Measurements from ENCODE around the gene MCF2L.

The MCF2L gene

DNA sequence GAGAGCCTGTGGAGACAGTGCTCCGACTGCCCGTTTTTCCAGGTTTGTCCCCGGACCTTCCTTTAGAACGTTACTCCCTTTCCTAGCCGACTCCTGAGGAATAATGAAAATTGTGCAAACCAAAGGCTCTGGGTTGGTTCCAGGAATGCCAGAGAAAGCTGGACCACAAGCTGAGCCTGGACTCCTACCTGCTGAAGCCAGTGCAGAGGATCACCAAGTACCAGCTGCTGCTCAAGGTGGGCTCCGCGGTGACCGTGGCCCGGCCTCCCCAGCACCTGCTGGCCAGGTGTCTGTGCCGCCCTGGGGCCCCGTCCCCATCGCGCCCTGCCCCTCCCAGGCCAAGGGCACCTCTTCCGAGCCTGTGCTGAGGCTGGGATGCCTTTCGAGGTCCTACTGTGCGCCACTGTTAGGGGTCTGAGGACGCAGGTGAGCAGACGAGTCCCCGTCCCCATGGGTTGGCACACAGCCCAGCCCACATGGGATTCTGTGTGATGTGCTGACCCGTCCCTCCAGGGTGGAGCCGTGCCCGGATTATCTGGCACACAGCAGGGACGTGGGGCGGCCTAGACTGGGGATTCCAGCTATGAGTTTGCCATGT lies 116.0 kb downstream of the MCF2L start:
- no peak for DNase-seq (ENCODE audit: low read depth)

DNA sequence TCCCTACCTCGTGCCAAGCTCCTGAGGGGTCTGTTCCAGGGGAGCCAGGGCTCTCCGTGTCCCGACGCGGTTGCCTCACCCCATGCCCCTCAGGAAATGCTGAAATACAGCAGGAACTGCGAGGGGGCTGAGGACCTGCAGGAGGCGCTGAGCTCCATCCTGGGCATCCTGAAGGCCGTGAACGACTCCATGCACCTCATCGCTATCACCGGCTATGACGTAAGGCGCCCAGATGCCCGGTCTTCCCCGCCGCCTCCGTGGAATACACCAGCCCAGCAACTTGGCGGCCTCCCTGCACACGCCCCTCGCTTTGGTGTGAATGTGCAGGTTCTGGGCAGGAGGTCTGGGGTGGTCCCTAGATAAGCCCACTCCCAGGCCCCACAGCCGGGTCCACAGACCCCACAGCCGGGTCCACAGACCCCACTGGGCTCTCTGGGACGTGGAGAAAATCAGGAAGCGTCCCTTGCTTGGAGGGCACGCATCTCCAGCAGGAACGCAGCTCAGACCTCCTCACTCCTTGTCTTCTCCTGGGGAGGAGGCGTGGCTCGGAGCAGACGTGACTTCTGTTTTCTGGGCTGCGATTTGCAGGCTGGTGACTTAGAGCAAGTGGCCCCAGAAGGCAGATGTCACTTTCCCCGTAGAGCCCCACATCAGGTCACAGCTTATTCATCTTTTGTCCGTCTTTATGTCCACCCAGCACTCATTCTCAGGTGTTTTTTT lies 117.2 kb downstream of the MCF2L start:
- no peak for DNase-seq (ENCODE audit: low read depth)

DNA sequence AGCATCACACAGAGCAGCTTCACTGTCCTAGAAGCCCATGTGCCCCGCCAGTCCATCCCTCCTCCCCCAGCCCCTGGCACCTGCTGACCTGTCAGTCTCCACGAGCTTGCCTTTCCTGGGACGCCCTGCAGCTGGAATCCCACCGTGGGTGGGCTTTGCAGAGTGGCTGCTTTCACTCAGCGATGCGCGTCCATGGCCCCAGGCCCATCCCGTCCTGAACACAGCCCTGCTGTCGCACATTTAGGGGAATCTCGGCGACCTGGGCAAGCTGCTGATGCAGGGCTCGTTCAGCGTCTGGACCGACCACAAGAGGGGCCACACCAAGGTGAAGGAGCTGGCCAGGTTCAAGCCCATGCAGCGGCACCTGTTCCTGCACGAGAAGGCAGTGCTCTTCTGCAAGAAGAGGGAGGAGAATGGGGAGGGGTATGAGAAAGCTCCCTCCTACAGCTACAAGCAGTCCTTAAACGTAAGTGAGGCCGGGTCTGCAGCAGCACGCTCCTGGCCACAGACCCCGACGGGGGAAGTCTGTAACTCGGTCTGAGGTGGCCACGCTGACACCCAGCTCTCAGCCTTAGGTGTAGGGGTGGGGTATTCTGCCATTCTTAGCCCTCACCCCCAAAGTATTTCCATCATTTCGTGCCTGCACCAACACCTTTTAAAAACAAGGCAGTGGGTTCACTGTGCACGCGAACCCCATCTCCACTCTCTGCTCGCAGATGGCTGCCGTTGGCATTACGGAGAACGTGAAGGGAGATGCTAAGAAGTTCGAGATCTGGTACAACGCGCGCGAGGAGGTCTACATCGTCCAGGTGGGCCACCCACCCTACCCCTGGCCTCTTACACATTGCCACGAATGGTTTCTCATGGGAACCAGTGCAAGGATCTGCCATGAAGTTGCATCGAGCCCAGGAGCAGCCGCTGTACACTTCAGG lies 118.2 kb downstream of the MCF2L start:
- no peak for DNase-seq (ENCODE audit: low read depth)

DNA sequence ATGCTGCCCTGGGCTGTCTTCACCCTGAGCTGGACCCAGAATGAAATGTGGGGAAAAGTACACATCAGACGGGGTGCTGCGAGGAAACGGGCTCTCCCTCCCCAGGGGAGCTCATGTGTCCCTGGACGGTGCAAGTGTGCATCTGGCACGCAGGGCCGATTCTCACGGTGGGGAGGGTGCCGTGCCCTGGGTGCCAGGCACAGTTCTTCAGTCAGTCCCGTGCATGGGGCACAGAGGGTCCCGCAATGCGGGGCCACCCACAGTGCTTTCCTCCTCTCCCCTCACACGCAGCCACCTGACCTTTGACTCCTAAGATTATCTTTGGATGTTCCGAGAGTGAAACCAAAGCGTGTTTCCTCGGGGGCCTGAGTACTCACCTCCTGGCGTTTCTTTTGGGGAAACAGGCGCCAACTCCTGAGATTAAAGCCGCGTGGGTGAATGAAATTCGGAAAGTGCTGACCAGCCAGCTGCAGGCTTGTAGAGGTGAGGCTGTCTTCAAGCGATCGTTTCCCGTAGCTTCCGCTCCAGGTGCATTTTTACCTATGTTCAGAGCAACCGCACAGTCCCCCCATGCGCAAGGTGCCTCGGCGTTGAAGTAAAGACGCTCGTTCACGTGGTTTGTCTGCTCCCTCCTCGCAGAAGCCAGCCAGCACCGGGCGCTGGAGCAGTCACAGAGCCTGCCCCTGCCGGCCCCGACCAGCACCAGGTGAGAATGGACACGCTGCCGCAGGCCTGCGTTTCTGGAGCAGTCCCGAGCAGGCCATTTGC lies 119.1 kb downstream of the MCF2L start:
- DNase-seq (ENCODE audit: low read depth) = no peak

DNA sequence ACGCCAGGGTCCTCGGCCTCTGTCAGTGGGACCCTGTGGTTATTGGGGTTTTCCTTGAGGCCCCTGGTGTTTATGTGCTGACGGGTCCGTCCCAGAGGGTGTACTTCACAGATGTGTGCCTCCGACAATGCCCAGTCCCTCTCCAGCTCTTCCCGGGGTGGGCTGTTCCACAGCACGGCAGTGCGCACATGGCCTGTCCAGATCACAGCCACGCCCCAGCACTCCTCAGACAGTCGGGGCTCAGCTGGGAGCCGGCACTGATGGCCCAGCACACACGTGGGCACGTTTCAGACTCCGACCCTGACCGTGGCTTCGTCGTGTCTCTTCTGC lies 119.6 kb downstream of the MCF2L start:
- DNase-seq (ENCODE audit: low read depth) = no peak

DNA sequence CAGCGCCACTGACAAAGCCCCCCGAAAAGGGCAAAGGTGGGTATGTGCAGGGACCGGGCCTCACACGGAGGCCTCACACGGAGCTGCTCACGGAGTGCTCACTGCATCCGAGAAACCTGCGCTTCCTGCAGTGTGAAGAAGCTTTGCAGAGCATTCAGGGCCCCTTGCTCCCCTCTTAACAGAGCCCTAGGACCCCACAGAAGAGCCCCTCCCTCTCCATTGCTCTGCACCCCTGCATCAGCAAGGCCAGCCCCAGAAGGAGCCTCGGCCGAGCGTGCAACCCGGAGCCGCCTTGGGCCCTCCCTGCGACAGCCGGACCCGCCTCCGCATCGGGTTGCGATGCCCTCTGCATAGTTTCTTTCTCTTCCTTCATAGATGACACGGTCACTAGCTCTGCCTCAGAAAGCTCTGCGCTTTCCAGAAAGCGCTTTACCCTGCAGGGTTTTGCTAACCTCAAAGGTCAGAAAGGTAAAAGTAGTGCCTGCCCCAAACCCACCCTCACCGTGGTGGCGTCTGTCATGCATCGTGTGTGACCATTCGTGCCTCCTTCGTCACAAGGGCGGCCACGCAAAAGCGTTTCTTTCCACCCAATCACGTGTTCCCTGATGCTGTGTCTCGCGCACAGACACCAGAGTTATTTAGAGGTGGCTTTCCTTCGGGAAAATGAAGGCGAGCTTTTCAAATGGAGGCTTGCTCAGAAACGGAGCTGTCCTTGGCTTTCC lies 120.8 kb downstream of the MCF2L start:
- no peak for DNase-seq (ENCODE audit: low read depth)

DNA sequence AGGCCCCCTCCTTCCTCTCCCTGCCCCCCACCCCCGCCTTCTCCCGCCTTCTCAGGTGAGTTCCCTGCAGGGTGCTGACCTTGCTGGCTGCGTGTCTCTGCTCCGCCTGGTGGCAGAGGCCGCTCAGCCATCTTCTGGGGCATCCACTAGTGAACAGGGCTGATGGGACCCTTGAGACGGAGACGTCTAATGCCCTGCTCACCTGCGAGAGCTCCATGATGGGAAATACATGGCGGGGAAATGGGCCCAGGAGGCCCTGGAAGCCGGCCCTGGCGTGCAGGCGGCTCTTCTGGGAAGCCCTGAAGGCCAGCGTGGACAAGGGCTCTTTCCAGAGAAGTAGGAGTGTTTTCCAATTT lies 121.4 kb downstream of the MCF2L start:
- DNase-seq (ENCODE audit: low read depth) = no peak

DNA sequence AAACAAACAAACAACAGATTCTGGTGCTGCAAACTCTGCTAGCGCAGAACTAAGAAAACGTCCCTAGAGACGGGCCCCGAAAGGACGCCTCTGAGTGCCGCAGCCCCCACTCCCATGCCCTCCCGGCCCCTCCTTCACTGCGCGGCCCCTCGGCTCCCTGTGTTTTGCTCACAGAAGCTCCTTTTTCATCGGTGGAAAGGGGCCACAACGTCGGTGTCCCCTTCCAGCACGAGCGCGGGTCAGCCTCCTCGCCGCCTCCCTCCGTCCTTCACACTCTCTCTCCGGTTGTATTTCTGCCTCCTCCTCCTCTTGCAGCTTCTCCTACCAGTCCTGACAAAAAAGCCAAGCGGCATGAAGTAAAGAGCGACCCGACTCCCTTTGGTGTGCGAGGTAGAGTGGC lies 121.8 kb downstream of the MCF2L start:
- no peak for DNase-seq (ENCODE audit: low read depth)

DNA sequence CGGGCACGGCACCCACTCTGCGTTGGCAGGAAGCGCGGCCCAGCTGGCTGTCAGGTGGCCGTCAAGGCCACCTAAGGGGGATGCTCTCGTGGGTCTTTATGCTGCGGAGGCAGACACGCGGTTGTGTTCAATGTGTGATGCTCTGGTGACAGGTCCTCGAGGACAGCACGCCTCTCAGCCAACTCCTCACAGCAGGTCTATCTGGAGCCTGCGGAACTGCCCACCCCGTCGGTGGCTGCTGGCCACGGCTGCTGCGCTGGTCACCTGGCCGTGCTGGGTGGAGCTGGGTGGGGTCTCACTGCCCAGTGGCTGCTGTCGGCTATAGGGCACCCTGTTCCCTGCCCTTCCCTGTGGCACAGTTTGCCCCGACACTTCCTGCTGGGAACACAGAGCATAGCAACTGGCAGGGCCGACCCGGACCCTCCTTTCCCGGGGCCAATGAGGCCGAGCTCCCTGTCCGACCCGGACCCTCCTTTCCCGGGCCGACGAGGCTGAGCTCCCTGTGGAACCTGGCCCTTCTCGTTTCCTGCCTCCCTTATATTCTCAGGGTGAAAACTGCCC lies 122.3 kb downstream of the MCF2L start:
- DNase-seq (ENCODE audit: low read depth) = no peak

DNA sequence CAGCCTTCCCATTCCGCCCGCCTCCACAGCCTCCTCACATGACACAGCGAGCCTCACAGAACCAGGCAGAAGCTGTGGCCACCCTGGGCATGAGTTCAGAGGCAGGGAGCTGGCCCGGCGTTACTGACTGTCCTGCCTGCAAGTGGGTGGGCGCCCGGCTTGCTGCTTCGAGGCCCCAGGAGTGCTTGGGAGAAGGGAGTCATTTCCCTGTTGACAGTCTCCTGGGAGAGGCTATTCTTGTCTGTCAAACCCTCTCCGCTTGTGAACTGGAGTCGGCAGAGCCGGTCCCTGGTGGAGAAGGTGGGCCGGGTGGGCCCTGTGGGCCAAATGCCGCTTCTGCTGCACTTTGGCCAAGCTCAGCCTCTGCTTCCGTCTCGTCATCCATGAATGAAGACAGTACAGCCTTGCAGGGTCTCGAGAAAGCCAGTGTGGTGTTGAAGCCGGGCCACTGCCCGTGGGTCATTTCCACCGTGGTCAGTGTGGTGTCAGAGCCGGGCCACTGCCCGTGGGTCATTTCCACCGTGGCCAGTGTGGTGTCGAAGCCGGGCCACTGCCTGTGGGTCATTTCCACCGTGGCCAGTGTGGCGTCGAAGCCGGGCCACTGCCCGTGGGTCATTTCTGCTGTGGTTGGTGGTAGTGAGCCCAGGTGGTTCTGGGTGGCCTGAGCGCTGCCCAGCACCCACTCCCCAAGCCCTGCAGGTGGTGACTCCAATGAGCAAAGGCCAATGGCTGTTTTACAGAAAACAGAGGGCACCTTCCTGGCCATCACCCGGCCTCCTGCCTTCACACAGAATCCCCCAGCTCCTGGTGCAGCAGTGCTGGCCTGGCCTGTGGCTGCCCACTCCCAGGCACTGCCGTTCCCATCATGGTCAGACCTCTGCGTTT lies 123.1 kb downstream of the MCF2L start:
- DNase-seq (ENCODE audit: low read depth) = no peak

DNA sequence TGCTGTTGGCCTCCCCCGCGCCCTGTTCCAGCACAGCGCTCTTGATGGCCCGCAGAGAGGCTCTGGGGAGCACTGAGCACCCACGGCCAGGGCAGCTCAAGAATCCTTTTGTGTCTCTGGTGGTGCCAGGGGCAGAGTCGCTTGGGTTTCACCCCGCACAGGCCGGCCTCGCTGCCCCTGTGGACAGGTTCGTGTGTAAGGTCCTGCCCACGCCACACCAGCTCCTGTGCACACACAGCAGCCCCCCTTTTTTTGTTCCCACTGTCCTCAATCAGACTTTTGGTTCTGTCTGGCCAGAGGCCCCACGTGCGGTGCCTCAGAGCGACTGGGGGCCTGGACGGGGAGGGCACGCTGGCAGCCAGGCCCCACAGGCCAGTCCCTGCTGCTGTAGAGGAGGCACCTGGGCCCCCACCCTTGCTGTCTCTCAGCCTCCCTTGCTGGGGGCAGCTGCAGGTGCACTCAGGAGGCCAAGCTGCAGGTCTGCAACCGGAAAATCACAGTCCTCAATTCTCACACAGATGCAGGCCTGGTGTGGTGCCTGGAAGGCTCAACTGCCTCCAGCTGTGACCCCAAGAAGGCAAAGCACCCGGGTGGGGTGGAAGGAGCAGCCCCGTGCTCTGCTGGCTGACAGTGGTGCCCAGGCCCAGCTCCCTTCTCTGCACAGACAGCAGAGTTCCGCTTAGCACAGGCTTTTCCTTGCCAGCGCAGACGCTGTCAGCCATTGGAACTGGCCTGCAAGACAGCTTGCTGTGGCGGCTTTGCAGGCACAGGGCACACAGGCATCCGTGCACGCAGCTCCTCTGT lies 124.0 kb downstream of the MCF2L start:
- no peak for DNase-seq (ENCODE audit: low read depth)

DNA sequence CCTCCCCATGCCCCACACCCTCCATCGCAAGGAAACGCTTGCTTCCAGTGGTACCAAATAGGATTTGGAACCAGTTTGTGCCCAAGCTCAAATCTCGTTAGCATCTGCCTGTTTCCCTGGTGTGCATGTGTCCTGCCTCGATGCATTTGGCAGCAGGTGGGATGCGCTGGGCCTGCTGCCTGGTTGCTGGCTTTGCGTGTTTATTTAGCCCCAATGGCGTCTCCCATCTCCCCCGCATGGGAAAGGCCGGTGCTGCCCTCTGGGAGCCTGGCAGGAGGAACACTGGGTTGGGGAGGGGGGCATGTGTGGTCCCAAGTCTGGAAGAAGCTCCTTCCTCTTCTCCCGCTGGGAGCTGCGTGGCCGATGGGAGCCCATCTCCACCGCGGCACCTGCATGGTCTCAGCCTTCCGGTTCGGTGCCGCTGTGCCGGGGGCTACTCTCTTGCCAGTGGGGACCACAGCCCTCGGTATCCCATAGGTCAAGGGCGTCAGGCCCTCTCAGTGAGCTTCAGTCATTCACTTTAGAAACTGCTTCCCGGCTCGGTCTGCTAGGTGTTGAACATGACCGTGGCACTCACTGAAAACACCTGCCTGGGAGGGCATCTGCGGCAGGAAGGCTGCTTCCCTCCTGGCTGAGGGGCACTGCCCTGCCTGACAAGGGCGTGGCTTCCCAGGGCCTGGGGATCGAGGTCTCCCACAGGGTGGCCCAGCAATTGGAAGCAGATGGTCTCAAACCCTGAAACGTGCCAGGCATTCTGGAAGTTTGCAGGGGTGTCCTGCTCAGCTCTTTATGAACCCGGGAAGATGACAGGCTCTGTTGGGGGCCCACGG lies 124.8 kb downstream of the MCF2L start:
- no peak for DNase-seq (ENCODE audit: low read depth)

DNA sequence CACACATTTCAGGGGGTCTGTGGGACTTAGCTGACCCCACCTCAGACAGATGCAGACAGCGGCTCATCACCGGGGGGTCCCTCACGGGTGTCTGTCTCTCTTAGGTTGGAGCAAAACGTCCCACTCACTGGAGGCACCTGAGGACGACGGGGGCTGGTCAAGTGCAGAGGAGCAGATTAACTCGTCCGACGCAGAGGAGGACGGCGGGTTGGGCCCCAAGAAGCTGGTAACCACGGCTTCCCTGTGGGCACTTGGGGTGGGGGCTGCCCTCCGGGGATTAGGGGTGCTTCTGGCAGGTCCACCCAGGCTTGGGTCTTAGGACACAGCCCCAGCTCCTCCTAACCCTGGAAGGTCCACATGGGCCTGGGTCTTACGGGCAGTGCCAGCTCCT lies 125.4 kb downstream of the MCF2L start:
- DNase-seq (ENCODE audit: low read depth) = no peak

DNA sequence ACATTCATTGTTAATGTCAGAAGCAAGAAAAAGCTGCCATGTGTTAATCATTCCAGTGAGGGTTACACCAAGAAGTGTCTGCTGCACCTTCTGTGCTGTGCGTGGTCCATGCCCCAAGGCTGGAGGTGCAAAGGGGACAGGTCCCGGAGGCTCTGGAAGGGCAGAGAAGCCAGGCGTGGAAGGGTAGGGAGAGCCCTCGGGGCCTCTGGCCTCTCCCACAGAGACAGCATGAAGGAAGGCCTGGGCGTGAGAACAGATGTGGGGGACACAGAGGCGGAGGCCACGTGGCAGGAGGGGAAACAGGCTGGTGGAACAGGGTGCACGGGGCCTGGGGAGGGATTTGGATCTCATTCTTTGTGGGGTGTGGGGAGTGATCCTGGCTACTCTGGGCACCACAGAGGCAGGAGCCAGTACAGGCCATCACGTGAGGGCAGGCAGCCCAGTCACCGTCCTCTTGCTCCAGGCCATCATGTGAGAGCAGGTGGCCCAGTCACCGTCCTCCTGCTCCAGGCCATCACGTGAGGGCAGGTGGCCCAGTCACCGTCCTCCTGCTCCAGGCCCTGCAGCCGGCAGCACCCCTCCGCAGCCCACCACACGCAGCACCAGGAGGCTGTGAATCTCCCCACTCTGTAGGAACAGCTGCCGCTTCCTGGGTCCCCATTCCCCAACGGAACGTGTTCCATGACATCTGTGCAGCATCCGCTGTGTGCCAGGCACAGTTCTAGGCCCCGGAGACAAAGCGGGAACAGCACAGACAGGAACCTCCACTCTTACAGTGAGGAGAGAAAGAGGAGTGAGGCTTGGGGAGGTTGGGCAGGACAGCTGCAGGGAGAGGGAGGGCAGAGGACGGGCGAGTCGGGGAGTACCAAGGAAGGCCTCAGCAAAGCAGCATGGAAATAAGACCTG lies 126.4 kb downstream of the MCF2L start:
- no peak for DNase-seq (ENCODE audit: low read depth)

DNA sequence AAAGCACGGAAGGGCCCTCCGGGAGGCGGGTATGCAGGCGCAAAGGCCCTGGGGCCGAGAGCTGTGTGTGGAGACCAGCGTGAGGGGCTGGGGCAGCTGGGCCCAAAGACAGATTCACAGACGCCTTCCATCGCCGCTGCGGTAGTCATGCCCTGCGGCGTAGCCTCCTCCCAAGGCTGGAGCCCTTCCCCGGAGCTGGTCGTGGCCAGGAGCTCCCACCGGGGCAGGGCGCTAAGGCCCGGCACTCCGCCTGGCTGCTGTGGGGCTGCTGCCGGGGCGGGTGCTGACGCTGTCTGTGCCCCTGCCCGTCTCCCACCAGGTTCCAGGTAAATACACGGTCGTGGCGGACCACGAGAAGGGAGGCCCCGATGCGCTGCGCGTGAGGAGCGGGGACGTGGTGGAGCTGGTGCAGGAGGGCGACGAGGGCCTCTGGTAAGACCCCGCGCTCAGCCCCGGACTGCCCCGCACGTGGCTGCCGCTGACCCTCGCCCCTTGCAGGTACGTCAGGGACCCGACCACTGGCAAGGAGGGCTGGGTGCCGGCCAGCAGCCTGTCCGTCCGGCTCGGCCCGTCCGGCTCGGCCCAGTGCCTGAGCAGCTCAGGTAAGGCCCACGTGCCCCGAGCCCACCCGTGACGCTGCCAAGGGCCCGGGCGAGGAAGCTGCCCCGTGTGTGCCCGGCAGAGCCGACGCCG lies 127.2 kb downstream of the MCF2L start:
- DNase-seq (ENCODE audit: low read depth) = no peak

DNA sequence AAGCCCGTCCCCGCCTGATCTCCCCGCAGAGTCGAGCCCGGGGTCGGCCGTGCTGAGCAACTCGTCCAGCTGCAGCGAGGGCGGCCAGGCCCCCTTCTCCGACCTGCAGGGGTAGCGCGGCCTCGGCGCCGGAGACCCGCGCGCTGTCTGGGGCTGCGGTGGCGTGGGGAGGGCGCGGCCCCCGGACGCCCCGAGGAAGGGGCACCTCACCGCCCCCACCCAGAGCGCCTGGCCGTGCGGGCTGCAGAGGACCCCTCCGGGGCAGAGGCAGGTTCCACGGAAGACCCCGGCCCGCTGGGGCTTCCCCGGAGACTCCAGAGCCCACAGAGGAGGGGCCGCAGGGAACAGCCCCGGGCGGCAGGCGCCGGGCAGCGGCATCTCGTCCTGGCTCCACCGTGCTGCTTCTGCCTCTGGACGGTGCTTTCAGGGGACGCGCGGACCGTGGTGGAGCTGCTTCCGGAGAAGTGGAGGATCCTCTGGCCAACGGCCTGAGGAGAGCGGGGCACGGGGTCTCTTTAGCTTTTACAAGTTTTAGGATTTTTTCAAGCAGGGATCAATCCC lies 127.8 kb downstream of the MCF2L start:
- no peak for DNase-seq (ENCODE audit: low read depth)

DNA sequence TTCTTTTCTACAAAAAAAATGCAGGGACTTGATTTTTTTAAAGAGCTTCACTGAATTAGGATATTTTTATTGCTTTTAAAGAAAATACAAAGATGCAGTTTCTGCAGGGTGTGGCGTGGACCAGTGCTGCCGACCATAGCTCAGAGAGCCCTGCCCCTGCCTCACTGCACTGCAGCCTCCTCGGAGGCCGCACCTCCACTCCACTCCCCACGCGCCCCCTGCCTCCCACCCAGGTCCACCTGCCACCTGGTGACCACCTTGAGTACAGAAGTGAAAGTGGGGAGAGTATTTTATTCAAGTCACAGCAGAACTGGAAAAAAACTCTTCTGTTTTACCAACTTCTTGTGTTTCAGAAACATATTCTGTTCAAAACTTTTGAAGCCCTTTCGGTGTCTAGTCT lies 128.6 kb downstream of the MCF2L start:
- no peak for DNase-seq (ENCODE audit: low read depth)

All from fibroblast of gingiva (primary cell).